Fibroblast of lung (primary cell): ENCODE measurements around the gene SNX13. TPM values are rescaled to one million over a fixed set of nuclear protein-coding genes. Genes with fewer than 3 reads are reported as not detected.
"Not testable (repeated sequence)": the region's sequence is repeated elsewhere in the genome, so short reads cannot be mapped to it uniquely, and the experiment has no call there.

Source experiments
- DNase-seq, 2 donors: peaks; one replicate each; pipeline versions ENCODE4 v3.0.0 to v3.0.0-alpha.2; 2010; ENCODE audit warnings: low read depth in 2 of 2
- H2AFZ ChIP-seq: 2 replicates; pipeline ENCODE4 v1.5.1; 2012; ENCODE audit warnings: low read length, control low read depth, inconsistent platforms
- H3K27ac ChIP-seq: 2 replicates; pipeline ENCODE4 v1.5.1; 2011; ENCODE audit warnings: low read length, control low read depth; ENCODE audit not compliant: insufficient read depth
- H3K27me3 ChIP-seq: 2 replicates; pipeline ENCODE4 v1.5.1; 2011; ENCODE audit warnings: mild to moderate bottlenecking, low read length; ENCODE audit not compliant: control insufficient read depth, insufficient read depth
- H3K36me3 ChIP-seq: 2 replicates; pipeline ENCODE4 v1.5.1; 2011; ENCODE audit warnings: low read length; ENCODE audit not compliant: control insufficient read depth, insufficient read depth
- H3K4me1 ChIP-seq: 2 replicates; pipeline ENCODE4 v1.5.1; 2011; ENCODE audit warnings: low read length; ENCODE audit not compliant: control insufficient read depth, insufficient read depth; ENCODE audit errors: extremely low read depth
- H3K4me2 ChIP-seq: 2 replicates; pipeline ENCODE4 v1.5.1; 2011; ENCODE audit warnings: low read length, control low read depth; ENCODE audit not compliant: insufficient read depth; ENCODE audit errors: extremely low read depth
- H3K4me3 ChIP-seq, 4 experiments: fragments of 200-600 bp in 1 of 4; sonication (generic) in 1 of 4; replicated peaks in 1 of 4; 2 replicates each; pipeline ENCODE4 v1.5.1; 2011 to 2016; ENCODE audit warnings: low read length in 4 of 4, low read depth in 3 of 4, mild to moderate bottlenecking in 3 of 4, control low read depth in 2 of 4, inconsistent platforms in 1 of 4, mixed read lengths in 1 of 4; ENCODE audit not compliant: insufficient read depth in 1 of 4; ENCODE audit errors: control extremely low read depth in 1 of 4
- H3K79me2 ChIP-seq: 2 replicates; pipeline ENCODE4 v1.5.1; 2012; ENCODE audit warnings: mild to moderate bottlenecking, low read length, inconsistent platforms; ENCODE audit not compliant: control insufficient read depth, insufficient read depth
- H3K9ac ChIP-seq: 2 replicates; pipeline ENCODE4 v1.5.1; 2011; ENCODE audit warnings: mild to moderate bottlenecking, low read length, control low read depth; ENCODE audit not compliant: insufficient read depth
- H3K9me3 ChIP-seq: 2 replicates; pipeline ENCODE4 v1.5.1; 2012; ENCODE audit warnings: low read depth, low read length; ENCODE audit not compliant: control insufficient read depth, insufficient read depth
- H4K20me1 ChIP-seq: 2 replicates; pipeline ENCODE4 v1.5.1; 2011; ENCODE audit warnings: low read length; ENCODE audit not compliant: control insufficient read depth, insufficient read depth; ENCODE audit errors: extremely low read depth
- EZH2 ChIP-seq: IDR thresholded peaks from 2 replicates; pipeline ENCODE4 v1.5.1; 2012; ENCODE audit warnings: low read length, control low read depth, mild to moderate bottlenecking; ENCODE audit errors: missing control alignments
- polyA plus RNA-seq, 2 donors: library from polyadenylated mRNA; depleted of rRNA in 1 of 2; stranded (reverse) in 1 of 2; unstranded in 1 of 2; fragments of >200 nt; gene quantifications; 2 replicates each; pipeline ENCODE4 v1.2.1, GENCODE V29; 2011 to 2012; ENCODE audit warnings: missing spikeins in 1 of 2
- total RNA-seq: library from RNA; depleted of rRNA; stranded (reverse); fragments of >200 nt; gene quantifications from 2 replicates; pipeline ENCODE4 v1.2.1, GENCODE V29; 2014
- TF ChIP-seq, protein P1 (sequence below), 2 donors: IDR thresholded peaks in 1 of 2; conservative IDR thresholded peaks in 1 of 2; 1 replicate in 1 of 2; 2 replicates in 1 of 2; pipeline ENCODE4 v1.5.1; 2011 to 2012; ENCODE audit warnings: low read length in 2 of 2, control low read depth in 1 of 2, inconsistent platforms in 1 of 2, low read depth in 1 of 2, mild to moderate bottlenecking in 1 of 2

Gene SNX13
- total and polyA plus RNA-seq, 2 donors (not counting 1 experiment from before 2014, with no cell fraction given), result 36.0 to 42.9 TPM

DNA sequence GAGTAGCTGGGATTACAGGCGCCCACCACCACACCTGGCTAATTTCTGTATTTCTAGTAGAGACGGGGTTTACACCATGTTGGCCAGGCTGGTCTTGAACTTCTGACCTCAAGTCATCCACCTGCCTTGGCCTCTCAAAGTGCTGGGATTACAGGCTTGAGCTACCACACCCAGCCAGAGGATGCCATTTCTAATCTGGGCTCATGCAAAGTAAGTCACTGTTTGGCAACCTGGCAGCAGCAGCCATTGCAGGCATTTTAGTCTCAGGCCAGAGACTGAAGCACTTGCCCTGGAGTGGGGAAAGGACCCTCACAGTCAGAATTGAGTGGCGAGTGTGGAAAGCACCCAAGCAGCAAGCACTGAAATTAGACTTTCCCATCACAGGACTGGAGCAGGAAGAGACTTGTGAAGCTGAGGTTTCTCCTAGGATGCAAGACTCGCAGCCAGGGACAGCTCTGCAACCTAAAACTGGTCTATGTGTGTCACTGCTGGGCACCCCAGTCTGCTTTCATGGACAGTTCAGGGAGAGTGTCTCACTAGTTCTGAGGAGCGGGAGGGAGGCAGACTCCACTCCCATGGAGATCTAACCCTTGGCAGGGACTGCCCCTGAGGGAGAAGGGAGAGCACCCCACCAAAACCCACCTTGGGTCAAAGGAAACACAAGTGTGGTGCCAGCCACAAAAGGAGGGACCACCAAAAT lies 27.6 kb downstream of the SNX13 start:
- H2AFZ ChIP-seq, result no peak overlapping the region
- H3K4me3 ChIP-seq, result no peak overlapping the region
- peaks cover 42% of the 10 kb centered on the region for H3K79me2 ChIP-seq
- H3K4me2 ChIP-seq, result no peak overlapping the region
- H4K20me1 ChIP-seq, result no peaks in the 10 kb centered on the region
- H3K9ac ChIP-seq, result no peak overlapping the region
- H3K36me3 ChIP-seq, result no peaks in the 10 kb centered on the region
- H3K4me1 ChIP-seq, result no peaks in the 10 kb centered on the region
- no peaks in the 10 kb centered on the region for H3K9me3 ChIP-seq
- no peak for TF ChIP-seq EZH2
- TF ChIP-seq, protein P1, sequence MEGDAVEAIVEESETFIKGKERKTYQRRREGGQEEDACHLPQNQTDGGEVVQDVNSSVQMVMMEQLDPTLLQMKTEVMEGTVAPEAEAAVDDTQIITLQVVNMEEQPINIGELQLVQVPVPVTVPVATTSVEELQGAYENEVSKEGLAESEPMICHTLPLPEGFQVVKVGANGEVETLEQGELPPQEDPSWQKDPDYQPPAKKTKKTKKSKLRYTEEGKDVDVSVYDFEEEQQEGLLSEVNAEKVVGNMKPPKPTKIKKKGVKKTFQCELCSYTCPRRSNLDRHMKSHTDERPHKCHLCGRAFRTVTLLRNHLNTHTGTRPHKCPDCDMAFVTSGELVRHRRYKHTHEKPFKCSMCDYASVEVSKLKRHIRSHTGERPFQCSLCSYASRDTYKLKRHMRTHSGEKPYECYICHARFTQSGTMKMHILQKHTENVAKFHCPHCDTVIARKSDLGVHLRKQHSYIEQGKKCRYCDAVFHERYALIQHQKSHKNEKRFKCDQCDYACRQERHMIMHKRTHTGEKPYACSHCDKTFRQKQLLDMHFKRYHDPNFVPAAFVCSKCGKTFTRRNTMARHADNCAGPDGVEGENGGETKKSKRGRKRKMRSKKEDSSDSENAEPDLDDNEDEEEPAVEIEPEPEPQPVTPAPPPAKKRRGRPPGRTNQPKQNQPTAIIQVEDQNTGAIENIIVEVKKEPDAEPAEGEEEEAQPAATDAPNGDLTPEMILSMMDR (conservative IDR thresholded peaks at IDR 0.05 in 1 of 2, IDR thresholded peaks at IDR 0.05 in 1 of 2; ENCODE audit: low read depth in 1 of 2, low read length in 2 of 2), result no peak
- DNase-seq, result no peak
- H3K27ac ChIP-seq, result no peak overlapping the region
- H3K27me3 ChIP-seq, result no peaks in the 10 kb centered on the region

DNA sequence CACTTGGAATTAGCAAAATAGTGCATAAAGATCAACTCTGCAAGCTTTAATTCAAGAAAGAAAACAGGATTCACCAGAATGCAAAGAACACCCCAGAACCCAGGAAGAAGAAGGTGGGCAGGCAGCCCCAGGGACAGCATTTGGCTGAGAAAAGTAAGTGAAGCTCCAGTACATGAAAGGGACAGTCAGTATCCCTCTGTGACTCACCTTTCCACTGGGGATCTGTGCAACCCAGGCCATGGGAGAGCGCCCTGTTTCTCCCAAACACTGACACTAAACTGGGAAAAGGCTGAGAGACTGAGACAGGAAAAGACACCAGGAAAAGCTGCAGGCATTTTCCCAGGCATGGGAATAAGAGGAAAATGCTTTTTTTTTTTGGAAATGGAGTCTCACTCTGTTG lies 28.2 kb downstream of the SNX13 start:
- H4K20me1 ChIP-seq, result no peaks in the 10 kb centered on the region
- H2AFZ ChIP-seq, result no peak overlapping the region
- no peaks in the 10 kb centered on the region for H3K27me3 ChIP-seq

DNA sequence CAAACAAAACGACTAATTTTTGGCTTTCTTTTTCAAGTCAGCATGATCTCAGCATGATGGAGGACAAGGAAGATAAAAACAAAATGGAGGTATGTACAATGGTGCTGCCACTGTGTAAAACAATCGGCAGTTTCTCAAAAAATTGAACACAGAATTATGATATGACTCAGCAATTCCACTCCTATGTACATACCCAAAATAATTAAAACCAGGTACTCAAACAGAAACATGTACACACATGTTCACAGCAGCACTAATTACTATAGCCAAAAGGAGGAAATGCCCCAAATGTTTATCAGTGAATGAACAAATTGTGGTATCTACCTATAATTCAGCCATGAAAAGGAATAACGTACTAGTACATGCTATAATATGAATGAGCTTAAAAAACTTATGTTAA lies 29.9 kb downstream of the SNX13 start:
- Histone ChIP-seq H3K79me2 (peaks cover 30% of the 10 kb centered on the region), H3K27ac (no peak overlapping the region), H3K4me3 (no peak overlapping the region), H3K9me3 (no peaks in the 10 kb centered on the region), H3K9ac (no peak overlapping the region), H2AFZ (no peak overlapping the region), H3K36me3 (no peaks in the 10 kb centered on the region), H4K20me1 (no peaks in the 10 kb centered on the region), H3K4me2 (no peak overlapping the region), H3K4me1 (no peaks in the 10 kb centered on the region), H3K27me3 (no peaks in the 10 kb centered on the region)
- TF ChIP-seq, protein P1 (conservative IDR thresholded peaks at IDR 0.05 in 1 of 2, IDR thresholded peaks at IDR 0.05 in 1 of 2; ENCODE audit: low read depth in 1 of 2, low read length in 2 of 2), result no peak
- TF ChIP-seq EZH2, result no peak
- DNase-seq, result no peak

More for the DNA sequence above, 28.2 kb downstream of the SNX13 start:
- H3K27ac ChIP-seq, result no peak overlapping the region
- no peak for DNase-seq
- TF ChIP-seq EZH2, result no peak
- TF ChIP-seq, protein P1 (conservative IDR thresholded peaks at IDR 0.05 in 1 of 2, IDR thresholded peaks at IDR 0.05 in 1 of 2; ENCODE audit: low read depth in 1 of 2, low read length in 2 of 2), result no peak
- no peaks in the 10 kb centered on the region for H3K9me3 ChIP-seq
- H3K36me3 ChIP-seq, result no peaks in the 10 kb centered on the region
- peaks cover 38% of the 10 kb centered on the region for H3K79me2 ChIP-seq
- H3K4me2 ChIP-seq, result no peak overlapping the region
- H3K4me1 ChIP-seq, result no peaks in the 10 kb centered on the region
- H3K9ac ChIP-seq, result no peak overlapping the region
- H3K4me3 ChIP-seq, result no peak overlapping the region

DNA sequence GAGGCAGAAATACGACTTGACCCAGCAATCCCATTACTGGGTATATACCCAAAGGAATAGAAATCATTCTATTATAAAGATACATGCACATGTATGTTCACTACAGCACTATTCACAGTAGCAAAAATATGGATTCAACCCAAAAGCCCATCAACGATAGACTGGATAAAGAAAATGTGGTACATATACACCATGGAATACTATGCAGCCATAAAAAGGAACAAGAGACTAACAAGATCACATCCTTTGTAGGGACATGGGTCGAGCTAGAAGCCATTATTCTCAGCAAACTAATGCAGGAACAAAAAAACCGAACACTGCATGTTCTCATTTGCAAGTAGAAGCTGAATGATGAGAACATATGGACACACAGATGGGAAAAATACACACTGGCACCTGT lies 31.0 kb downstream of the SNX13 start:
- H4K20me1 ChIP-seq, result not testable (repeated sequence)
- H3K79me2 ChIP-seq, result peaks cover 26% of the 10 kb centered on the region

More for the DNA sequence above, 31.0 kb downstream of the SNX13 start:
- H3K9ac ChIP-seq, H2AFZ ChIP-seq, H3K9me3 ChIP-seq, H3K4me3 ChIP-seq, H3K4me2 ChIP-seq, H3K36me3 ChIP-seq, H3K27me3 ChIP-seq, H3K4me1 ChIP-seq, DNase-seq, H3K27ac ChIP-seq: not testable (repeated sequence)
